Peyer's patch (tissue), 4 donors: Measurements from ENCODE around the gene LMF1. TPM values are rescaled to one million over a fixed set of nuclear protein-coding genes. Genes with fewer than 3 reads are reported as not detected.

ENCODE experiments used
- DNase-seq, 3 donors: peaks; one replicate each; pipeline ENCODE4 v3.0.0-alpha.2; 2017 to 2019
- H3K27ac ChIP-seq, 4 donors: fragments of 200-600 bp; sonication (generic); one replicate each; pipeline ENCODE4 v1.5.1; 2016 to 2019
- H3K27me3 ChIP-seq, 2 donors: fragments of 200-600 bp; sonication (generic); one replicate each; pipeline ENCODE4 v1.5.1; 2019
- H3K36me3 ChIP-seq, 3 donors: fragments of 200-600 bp; sonication (generic); one replicate each; pipeline ENCODE4 v1.5.1; 2016 to 2019
- H3K4me1 ChIP-seq, 4 donors: fragments of 200-600 bp; sonication (generic); one replicate each; pipeline ENCODE4 v1.5.1; 2016 to 2019
- H3K4me3 ChIP-seq, 4 donors: fragments of 200-600 bp; sonication (generic); 1 replicate in 3 of 4; 2 replicates in 1 of 4; pipeline ENCODE4 v1.5.1; 2016 to 2019; ENCODE audit warnings: mild to moderate bottlenecking in 1 of 4
- H3K9me3 ChIP-seq, 4 donors: fragments of 200-600 bp; sonication (generic); one replicate each; pipeline ENCODE4 v1.5.1; 2016 to 2019; ENCODE audit warnings: mild to moderate bottlenecking in 1 of 4
- CTCF ChIP-seq, 6 experiments: fragments of 450-650 bp in 4 of 6; fragments of 200-600 bp in 2 of 6; sonication (generic) in 1 of 6; IDR thresholded peaks; one replicate each; pipeline ENCODE4 v1.5.1; 2017 to 2019; ENCODE audit warnings: antibody characterized with exemption in 6 of 6, mild to moderate bottlenecking in 3 of 6, moderate library complexity in 1 of 6
- POLR2A ChIP-seq, 2 donors: fragments of 450-650 bp; IDR thresholded peaks; one replicate each; pipeline ENCODE4 v1.5.1; 2017; ENCODE audit warnings: antibody characterized with exemption in 2 of 2, mild to moderate bottlenecking in 2 of 2, moderate library complexity in 2 of 2
- total RNA-seq, 4 donors: library from RNA; depleted of rRNA; stranded (reverse); fragments of >200 nt; gene quantifications; one replicate each; pipeline ENCODE4 v1.1.0, GENCODE V29; 2016

The LMF1 gene
- total RNA-seq, 4 donors from 2014 or later, result 16.3 to 85.4 (median 54.6) TPM

GRCh38 chr16:1010815-1011214, 40.0 kb upstream of the LMF1 start:
- Histone ChIP-seq H3K27ac (no peak overlapping the region), H3K27me3 (no peaks in the 10 kb centered on the region), H3K36me3 (no peaks in the 10 kb centered on the region), H3K4me1 (no peaks in the 10 kb centered on the region), H3K4me3 (no peak overlapping the region), H3K9me3 (no peaks in the 10 kb centered on the region)
- TF ChIP-seq POLR2A (IDR thresholded peaks at IDR 0.05) (no peak), CTCF (IDR thresholded peaks at IDR 0.05) (no peak)
- no peak for DNase-seq

- Histone ChIP-seq H3K4me3 (no peak overlapping the region), H3K27ac (no peak overlapping the region), H3K27me3 (no peaks in the 10 kb centered on the region), H3K4me1 (no peaks in the 10 kb centered on the region), H3K36me3 (no peaks in the 10 kb centered on the region), H3K9me3 (no peaks in the 10 kb centered on the region)
- DNase-seq, result no peak
- TF ChIP-seq CTCF (IDR thresholded peaks at IDR 0.05) (no peak), POLR2A (IDR thresholded peaks at IDR 0.05) (no peak)
Observed at GRCh38 chr16:1010251-1010650, 39.5 kb upstream of the LMF1 start.

- Histone ChIP-seq H3K9me3 (no peaks in the 10 kb centered on the region), H3K27me3 (no peaks in the 10 kb centered on the region), H3K27ac (no peak overlapping the region), H3K4me1 (no peaks in the 10 kb centered on the region), H3K36me3 (no peaks in the 10 kb centered on the region), H3K4me3 (no peak overlapping the region)
- TF ChIP-seq POLR2A (IDR thresholded peaks at IDR 0.05) (no peak), CTCF (IDR thresholded peaks at IDR 0.05) (no peak)
- no peak for DNase-seq
Observed at GRCh38 chr16:1009358-1010150, 38.8 kb upstream of the LMF1 start.

- Histone ChIP-seq H3K27ac (no peak overlapping the region), H3K4me3 (no peak overlapping the region), H3K9me3 (no peaks in the 10 kb centered on the region), H3K4me1 (peaks cover 0 to 6% (median 2%) of the 10 kb centered on the region in 4 donors), H3K36me3 (no peaks in the 10 kb centered on the region), H3K27me3 (no peaks in the 10 kb centered on the region)
- DNase-seq, result no peak
- TF ChIP-seq CTCF (IDR thresholded peaks at IDR 0.05) (no peak), POLR2A (IDR thresholded peaks at IDR 0.05) (no peak)
Observed at GRCh38 chr16:1008085-1008484, 37.3 kb upstream of the LMF1 start.

- Histone ChIP-seq H3K36me3 (no peaks in the 10 kb centered on the region), H3K27ac (no peak overlapping the region), H3K4me1 (peaks cover 0 to 9% (median 3%) of the 10 kb centered on the region in 4 donors), H3K4me3 (no peak overlapping the region), H3K9me3 (no peaks in the 10 kb centered on the region), H3K27me3 (no peaks in the 10 kb centered on the region)
- DNase-seq, result no peak
- TF ChIP-seq POLR2A (IDR thresholded peaks at IDR 0.05), result no peak
- TF ChIP-seq CTCF (IDR thresholded peaks at IDR 0.05), result no peak
Observed at GRCh38 chr16:1007284-1007850, 36.6 kb upstream of the LMF1 start.
